ENCODE results near the gene SEMA4G. TPM values are rescaled to one million over a fixed set of nuclear protein-coding genes. Genes with fewer than 3 reads are reported as not detected.

SEMA4G gene
- total and polyA plus RNA-seq, 2 of the 4 experiments (the other 2 are of a cell fraction) = 0.90 to 8.7 TPM

DNA sequence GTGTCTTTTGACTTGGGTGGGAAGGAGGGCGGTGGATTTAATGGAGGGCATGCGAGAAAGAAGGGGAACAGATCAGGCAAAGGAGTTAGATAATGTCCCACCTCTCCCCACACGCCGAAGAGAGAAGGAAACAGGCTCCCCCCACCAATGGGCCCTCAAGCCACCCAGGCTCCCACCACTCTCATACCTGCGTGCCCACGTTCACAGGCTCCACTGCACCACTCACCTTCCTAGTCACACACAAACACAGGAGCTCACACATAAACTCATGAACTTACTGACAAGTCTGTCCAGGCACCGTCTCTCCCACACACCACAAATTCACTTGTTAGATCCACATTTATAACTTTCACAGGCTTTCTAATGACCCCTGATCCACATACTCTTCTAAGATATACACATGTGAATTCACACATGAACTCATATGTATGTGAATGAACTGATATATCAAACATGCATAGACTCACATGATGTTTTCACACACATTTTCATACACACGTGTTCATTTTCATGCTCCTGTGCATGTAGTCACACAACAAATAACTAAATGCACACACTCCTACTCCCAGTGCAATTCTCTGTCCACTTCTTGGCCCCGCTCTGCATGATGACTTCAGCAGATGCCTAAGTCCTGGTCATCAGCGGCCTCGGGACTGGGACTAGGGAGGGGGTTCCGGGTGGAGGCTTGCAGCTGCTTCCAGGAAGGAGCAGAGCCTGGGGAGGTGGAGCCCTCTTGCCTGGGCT is 31.8 kb downstream of the SEMA4G start:
- Histone ChIP-seq H2AFZ (replicated peaks; ENCODE audit: low read length, poor library complexity) (peak overlapping the region; percentile 83), H2BK120ac (ENCODE audit: low read depth, low read length) (peak overlapping the region; percentile 66), H3K9ac (ENCODE audit: low read depth, low read length) (peak overlapping the region; percentile 97), H3K27me3 (ENCODE audit: control insufficient read depth, insufficient read depth, low read length) (no peaks in the 10 kb centered on the region), H3K18ac (ENCODE audit: low read depth, low read length) (peak overlapping the region; percentile 63), H4K91ac (ENCODE audit: insufficient read depth, low read depth, low read length) (peak overlapping the region; percentile 77), H3K14ac (replicated peaks; ENCODE audit: low read depth, low read length) (peak overlapping the region; percentile 94), H3K36me3 (ENCODE audit: control insufficient read depth, insufficient read depth, low read length) (peaks cover 35% of the 10 kb centered on the region), H4K20me1 (ENCODE audit: insufficient read depth, low read length) (peaks cover 56% of the 10 kb centered on the region), H3K79me1 (ENCODE audit: low read depth in 1 of 2, low read length in 2 of 2) (peaks cover 20 to 67% of the 10 kb centered on the region in 2 experiments), H3K9me3 (ENCODE audit: control insufficient read depth, insufficient read depth, low read length) (no peaks in the 10 kb centered on the region), H2BK15ac (ENCODE audit: low read depth, low read length) (peak overlapping the region; percentile 63; the same call in 2 of the 3 replicates), H3K4ac (ENCODE audit: low read depth, low read length) (peak overlapping the region; percentile 96), H2AK9ac (replicated peaks; ENCODE audit: low read depth, low read length, poor library complexity) (peak overlapping the region; percentile 100), H2BK20ac (ENCODE audit: low read depth, low read length) (no peak overlapping the region), H3K23ac (ENCODE audit: low read depth, low read length) (peak overlapping the region; percentile 93), H3K56ac (ENCODE audit: extremely low read depth, insufficient read depth, low read length) (peak overlapping the region; percentile 86), H3K9me1 (ENCODE audit: insufficient read depth, low read length) (peaks cover 4% of the 10 kb centered on the region), H2AK5ac (ENCODE audit: low read depth, low read length) (peak overlapping the region; percentile 94), H3K4me3 (ENCODE audit: insufficient read depth, low read depth, low read length) (peak overlapping the region; percentile 78), H2BK5ac (ENCODE audit: low read depth, low read length, poor library complexity, severe bottlenecking) (peak overlapping the region; percentile 81), H4K5ac (ENCODE audit: low read depth, low read length) (peak overlapping the region; percentile 78), H3K4me2 (ENCODE audit: low read depth, low read length) (peak overlapping the region; percentile 93), H3K27ac (ENCODE audit: insufficient read depth, low read length) (peak overlapping the region; percentile 91), H4K8ac (ENCODE audit: low read depth in 2 of 2, low read length in 2 of 2) (peak overlapping the region; percentile 58 to 95), H3K4me1 (ENCODE audit: control insufficient read depth, insufficient read depth, low read length) (peaks cover 25% of the 10 kb centered on the region)
- ATAC-seq (ENCODE audit: low read depth) (peak; percentile 35), DNase-seq (peak; percentile 95)
- CTCF ChIA-PET = interaction anchor here (1.2 to 3.2 kb wide), 2 partner anchors 11 to 13 kb away, joined by 4 to 10 read pairs; no protein-coding TSS in a partner anchor
- dilution Hi-C loops (cut with HindIII; ENCODE audit: low sequenced_read_pairs, unreplicated experiment) (no loop called here), in situ Hi-C loops (cut with MboI; ENCODE audit: low sequenced_read_pairs) (no loop called here), intact Hi-C loops (cut with micrococcal nuclease) (no loop called here)
- no peak for TF ChIP-seq ELK1 (IDR thresholded peaks at IDR 0.05; ENCODE audit: borderline replicate concordance, low read depth, low read length)
- TF ChIP-seq CHD1 (IDR thresholded peaks at IDR 0.05; ENCODE audit: low read depth, low read length) = 0 out of 2 replicates have a peak, but pooled peaks have one; percentile 72
- TF ChIP-seq BHLHE40 (IDR thresholded peaks at IDR 0.05; ENCODE audit: low read depth, low read length) = no peak
- TF ChIP-seq MAZ (IDR thresholded peaks at IDR 0.05; ENCODE audit: borderline replicate concordance, low read depth, low read length) = peak; percentile 94; the same call in 1 of the 2 replicates
- TF ChIP-seq MXI1 (IDR thresholded peaks at IDR 0.05; ENCODE audit: borderline replicate concordance, low read depth, low read length) = peak; percentile 54; the same call in 1 of the 2 replicates
- TF ChIP-seq MAFK (IDR thresholded peaks at IDR 0.05; ENCODE audit: low read depth, low read length) = peak; percentile 52
- TF ChIP-seq FOS (IDR thresholded peaks at IDR 0.05; ENCODE audit: low read depth, low read length) = peak; percentile 41; the same call in 1 of the 2 replicates
- no peak for TF ChIP-seq RAD21 (IDR thresholded peaks at IDR 0.05; ENCODE audit: low read length)
- TF ChIP-seq POLR2A (IDR thresholded peaks at IDR 0.05; ENCODE audit: low read depth, low read length) = peak; percentile 83
- POLR2A ChIA-PET (ENCODE audit: unreplicated experiment) = no interaction called here
- no TSS peak for BruUV-seq (replicated peaks)
- WGBS, 2 experiments (ENCODE audit: extremely low coverage in 2 of 2, insufficient read length in 1 of 2) = 38% methylated on average over 3 of the region's 12 CpGs; no CpG with 5 or more reads in 1 of the 2 experiments
